Activated CD4-positive, alpha-beta T cell treated with anti-CD3 and anti-CD28 coated beads for 1 hour (primary cell): Measurements from ENCODE around the gene ZNF124.

Experiments used
- DNase-seq: peaks from one replicate; pipeline ENCODE4 v3.0.0-alpha.2; 2020

The ZNF124 gene

DNA sequence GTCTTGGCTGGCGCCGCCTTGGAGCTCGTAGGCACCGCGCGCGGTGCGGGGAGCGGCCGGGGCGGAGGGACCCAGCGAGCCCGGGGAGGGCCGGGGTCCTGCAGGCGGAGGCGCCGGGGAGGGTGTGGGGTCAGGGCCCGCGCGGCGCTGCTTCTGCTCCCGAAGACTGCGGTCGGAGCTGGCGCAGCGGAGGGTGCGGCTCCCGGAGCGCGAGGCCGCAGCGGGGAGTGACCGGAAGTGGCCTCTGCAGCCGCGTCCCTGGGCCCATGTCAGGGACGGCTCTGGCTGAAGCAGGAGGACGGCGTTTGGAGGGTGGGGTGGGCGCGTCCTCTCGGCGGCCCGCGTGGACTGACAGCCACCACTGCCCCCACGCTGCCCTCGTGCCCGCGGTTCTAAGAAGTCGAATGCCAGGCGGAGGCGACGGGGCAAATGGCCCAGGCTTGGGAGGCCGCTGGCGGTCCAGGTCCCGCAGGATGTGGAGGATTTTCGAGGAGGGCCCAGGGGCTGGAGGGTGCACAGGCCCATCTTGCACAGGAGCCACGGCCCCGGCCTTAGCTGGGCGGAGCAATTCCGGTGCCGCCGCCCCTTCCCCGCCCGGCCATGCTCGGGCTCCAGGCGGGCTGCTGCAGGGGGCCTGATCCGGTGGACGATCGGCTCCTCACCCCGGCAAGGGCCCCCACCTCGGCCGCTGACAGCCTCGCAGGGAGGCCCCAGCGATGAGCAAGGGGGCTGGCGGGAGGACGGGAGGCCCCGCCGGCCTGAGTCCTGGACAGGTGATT, 59.9 kb downstream of the ZNF124 start:
- DNase-seq, result no peak

DNA sequence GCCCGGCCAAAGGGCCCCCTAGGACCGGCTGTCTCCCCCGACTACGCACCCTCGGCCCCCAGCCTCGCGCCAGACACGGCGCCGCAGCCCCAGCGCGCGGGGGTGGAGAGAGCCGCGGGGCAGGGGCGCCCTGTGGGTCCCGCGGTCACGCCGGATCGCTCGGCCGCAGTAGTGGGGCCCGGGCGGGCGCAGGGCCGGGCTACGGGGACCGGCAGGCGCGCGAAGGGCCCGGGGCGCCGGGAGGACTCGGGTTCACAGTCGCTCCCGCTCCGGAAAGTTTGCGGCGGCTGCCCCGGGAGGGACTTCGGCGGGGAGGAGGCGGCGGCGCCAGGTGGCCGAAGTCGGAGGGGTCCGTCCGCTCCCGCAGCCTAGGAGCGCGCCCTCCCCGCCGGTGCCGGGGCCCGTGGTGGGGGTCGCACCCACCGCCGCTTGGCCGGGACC, 60.5 kb downstream of the ZNF124 start:
- DNase-seq, result no peak

- DNase-seq, result no peak
Measured at GRCh38 chr1:247110627-247111258, 61.1 kb downstream of the ZNF124 start.

DNA sequence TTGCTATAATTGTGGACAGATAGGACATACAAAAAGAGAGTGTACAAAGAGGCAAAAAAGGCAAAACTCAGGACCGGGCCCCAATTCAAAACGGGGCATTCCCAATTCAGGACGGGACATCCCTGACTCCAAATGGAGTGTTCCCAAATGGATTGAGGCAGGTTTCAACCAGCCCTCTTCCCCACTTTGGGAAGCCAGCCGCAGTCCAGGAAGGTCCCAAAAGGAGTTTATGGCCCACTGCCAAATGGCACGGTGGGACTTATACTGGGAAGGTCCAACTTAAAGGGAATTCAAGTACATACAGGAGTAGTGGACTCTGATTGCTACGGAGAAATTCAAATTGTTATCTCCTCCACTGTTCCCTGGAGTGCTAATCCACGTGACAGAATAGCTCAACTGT, 64.1 kb downstream of the ZNF124 start:
- no peak for DNase-seq

DNA sequence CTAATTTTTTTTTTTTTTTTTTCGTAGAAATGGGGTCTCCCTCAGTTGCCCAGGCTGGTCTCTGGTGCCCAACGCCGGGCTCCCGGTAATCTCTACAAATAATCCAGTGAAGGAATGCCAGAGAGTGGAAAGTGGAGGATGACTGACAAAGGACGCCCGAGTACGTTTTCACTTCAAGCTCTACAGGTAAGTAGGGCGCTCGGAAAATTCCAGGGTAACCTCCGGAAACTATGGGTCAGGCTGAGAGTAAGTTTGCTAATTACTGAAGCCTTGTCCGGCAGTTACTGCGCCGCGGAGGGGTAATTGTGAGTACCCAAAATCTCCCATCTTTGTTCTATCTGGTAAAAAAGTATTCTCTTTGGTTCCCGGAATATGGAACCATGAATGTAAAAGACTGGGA, 65.9 kb downstream of the ZNF124 start:
- no peak for DNase-seq
